ENCODE results near the gene CA5A. TPM values are rescaled to one million over a fixed set of nuclear protein-coding genes. Genes with fewer than 3 reads are reported as not detected.
"Not testable (repeated sequence)": the region's sequence is repeated elsewhere in the genome, so short reads cannot be mapped to it uniquely, and the experiment has no call there.

The CA5A gene
- total RNA-seq, 1 experiment from 2014 or later, result not detected

DNA sequence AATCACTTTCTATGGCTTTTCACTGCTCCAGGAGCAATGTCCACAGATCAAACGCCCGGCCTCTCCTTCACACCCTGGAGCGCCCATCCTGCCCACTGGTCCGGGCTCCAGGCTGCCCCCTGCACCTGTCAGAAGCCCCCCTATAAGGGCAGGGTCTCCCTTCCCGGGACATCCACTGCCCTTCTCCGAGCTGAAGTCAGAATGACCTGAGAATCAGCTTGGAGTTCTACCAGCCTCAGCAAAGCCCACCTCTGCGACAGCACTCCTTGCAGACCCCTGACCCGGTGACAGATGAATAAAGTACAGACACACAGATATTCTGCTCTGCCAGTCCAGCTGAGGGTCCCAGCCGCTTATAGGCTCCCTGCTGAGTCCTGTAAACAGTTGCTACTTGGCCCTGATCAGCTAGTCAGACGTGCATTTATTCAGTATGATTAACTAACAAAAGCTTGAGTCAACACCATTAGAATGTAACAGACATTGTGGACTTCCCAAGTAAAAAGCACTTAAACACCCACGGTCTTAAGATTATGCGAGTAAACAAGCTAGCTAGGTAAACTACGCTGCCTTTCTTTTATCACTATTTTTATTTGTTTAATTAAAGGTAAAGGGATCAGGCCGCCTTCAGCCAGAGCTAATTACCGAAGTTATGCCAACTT lies 71.9 kb downstream of the CA5A start:
- no peak for DNase-seq (ENCODE audit: low read depth, low spot score)
- Histone ChIP-seq H3K4me2 (ENCODE audit: low read length) (no peak overlapping the region), H3K4me1 (ENCODE audit: control insufficient read depth in 1 of 2, insufficient read depth in 2 of 2, low read length in 2 of 2) (peaks cover 28 to 60% of the 10 kb centered on the region in 2 experiments), H3K9me3 (ENCODE audit: control insufficient read depth in 1 of 2, insufficient read depth in 1 of 2, low read depth in 1 of 2, low read length in 2 of 2) (no peaks in the 10 kb centered on the region), H2AFZ (ENCODE audit: low read depth, low read length, poor library complexity, severe bottlenecking) (no peak overlapping the region), H3K27me3 (ENCODE audit: insufficient read depth, low read length) (no peaks in the 10 kb centered on the region), H3K79me2 (ENCODE audit: insufficient read depth, low read length) (peaks cover 97% of the 10 kb centered on the region), H4K20me1 (ENCODE audit: insufficient read depth) (peaks cover 33% of the 10 kb centered on the region; the same call in 1 of the 2 replicates), H3K27ac (ENCODE audit: low read depth, low read length) (peak overlapping the region; percentile 16; the same call in 1 of the 2 replicates), H3K9ac (ENCODE audit: low read length) (no peak overlapping the region), H3K4me3 (replicated peaks in 1 of 2; ENCODE audit: low read depth in 1 of 2, low read length in 2 of 2) (no peak overlapping the region), H3K9me2 (ENCODE audit: insufficient read depth) (no peaks in the 10 kb centered on the region), H3K36me3 (ENCODE audit: control insufficient read depth in 1 of 2, insufficient read depth in 2 of 2, low read length in 2 of 2) (peaks cover 0 to 28% of the 10 kb centered on the region in 2 experiments; a peak in 2 of 4 replicates)
- ChIA-PET RAD21 (ENCODE audit: low non-redundant PET in 1 of 2, low total read pairs in 2 of 2, uncharacterized antibody in 2 of 2, unreplicated experiment in 2 of 2) (no interaction called here), CTCF (interaction anchor here (2.0 kb wide), 1 partner anchor 85 kb away, joined by 4 read pairs; no protein-coding TSS in a partner anchor), POLR2A (interaction anchor here (1.1 to 3.2 kb wide), 3 partner anchors 8 to 76 kb away, joined by 3 to 12 read pairs (median 3); no protein-coding TSS in a partner anchor)
- TF ChIP-seq ELF1 (IDR thresholded peaks at IDR 0.05; ENCODE audit: borderline replicate concordance, low read depth), result no peak
- TF ChIP-seq POLR2AphosphoS5 (IDR thresholded peaks at IDR 0.05; ENCODE audit: low read depth, low read length), result no peak; the same call in none of the 2 replicates
- no peak for TF ChIP-seq SRF (IDR thresholded peaks at IDR 0.05; ENCODE audit: low read depth)
- TF ChIP-seq EZH2phosphoT487 (IDR thresholded peaks at IDR 0.05; ENCODE audit: borderline replicate concordance), result no peak
- TF ChIP-seq YY1 (IDR thresholded peaks at IDR 0.05; ENCODE audit: extremely low read depth, insufficient replicate concordance, low read depth, low read length), result no peak
- TF ChIP-seq, protein P1, sequence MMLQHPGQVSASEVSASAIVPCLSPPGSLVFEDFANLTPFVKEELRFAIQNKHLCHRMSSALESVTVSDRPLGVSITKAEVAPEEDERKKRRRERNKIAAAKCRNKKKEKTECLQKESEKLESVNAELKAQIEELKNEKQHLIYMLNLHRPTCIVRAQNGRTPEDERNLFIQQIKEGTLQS (IDR thresholded peaks at IDR 0.05), result no peak
- no peak for TF ChIP-seq RAD21 (IDR thresholded peaks at IDR 0.05; ENCODE audit: low read depth)
- TF ChIP-seq, protein P2, sequence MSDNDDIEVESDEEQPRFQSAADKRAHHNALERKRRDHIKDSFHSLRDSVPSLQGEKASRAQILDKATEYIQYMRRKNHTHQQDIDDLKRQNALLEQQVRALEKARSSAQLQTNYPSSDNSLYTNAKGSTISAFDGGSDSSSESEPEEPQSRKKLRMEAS (IDR thresholded peaks at IDR 0.05), result no peak
- no peak for TF ChIP-seq JUND (IDR thresholded peaks at IDR 0.05)
- no peak for TF ChIP-seq EGR1 (IDR thresholded peaks at IDR 0.05; ENCODE audit: low read depth)
- TF ChIP-seq FOSL1 (IDR thresholded peaks at IDR 0.05; ENCODE audit: low read depth), result no peak
- BruUV-seq (replicated peaks), result no TSS peak
- intact Hi-C loops (cut with micrococcal nuclease), result no loop called here
- no peak for ATAC-seq

DNA sequence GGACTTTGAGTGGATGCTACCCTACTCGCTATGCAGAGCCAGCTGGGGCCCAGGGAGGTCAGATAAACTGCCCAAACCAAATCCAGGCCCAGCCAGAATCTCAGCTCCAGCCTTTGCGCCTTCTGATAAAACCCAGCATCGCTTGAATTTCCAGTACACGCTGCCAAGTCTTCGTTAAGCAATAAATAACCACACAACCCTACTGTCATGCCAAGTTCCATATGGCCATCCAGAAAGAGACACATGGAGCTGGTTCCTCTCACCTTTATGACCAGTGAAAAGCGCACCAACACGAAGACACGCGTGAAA lies 73.0 kb downstream of the CA5A start:
- Histone ChIP-seq H3K27ac (ENCODE audit: low read depth, low read length) (peak overlapping the region; percentile 28; the same call in 1 of the 2 replicates), H3K4me1 (ENCODE audit: control insufficient read depth in 1 of 2, insufficient read depth in 2 of 2, low read length in 2 of 2) (peaks cover 28 to 59% of the 10 kb centered on the region in 2 experiments), H4K20me1 (ENCODE audit: insufficient read depth) (peaks cover 37% of the 10 kb centered on the region; the same call in 1 of the 2 replicates), H3K36me3 (ENCODE audit: control insufficient read depth in 1 of 2, insufficient read depth in 2 of 2, low read length in 2 of 2) (peaks cover 4 to 35% of the 10 kb centered on the region in 2 experiments; a peak in 2 of 4 replicates), H3K79me2 (ENCODE audit: insufficient read depth, low read length) (peaks cover 99% of the 10 kb centered on the region)
- ATAC-seq; H3K4me2 ChIP-seq (ENCODE audit: low read length); BruUV-seq (replicated peaks); DNase-seq (ENCODE audit: low read depth, low spot score); H3K4me3 ChIP-seq (replicated peaks in 1 of 2; ENCODE audit: low read depth in 1 of 2, low read length in 2 of 2); H3K9me2 ChIP-seq (ENCODE audit: insufficient read depth); RAD21 ChIA-PET (ENCODE audit: low non-redundant PET in 1 of 2, low total read pairs in 2 of 2, uncharacterized antibody in 2 of 2, unreplicated experiment in 2 of 2); H3K9me3 ChIP-seq (ENCODE audit: control insufficient read depth in 1 of 2, insufficient read depth in 1 of 2, low read depth in 1 of 2, low read length in 2 of 2); H3K27me3 ChIP-seq (ENCODE audit: insufficient read depth, low read length); H3K9ac ChIP-seq (ENCODE audit: low read length); intact Hi-C loops (cut with micrococcal nuclease); H2AFZ ChIP-seq (ENCODE audit: low read depth, low read length, poor library complexity, severe bottlenecking): not testable (repeated sequence)
- CTCF ChIA-PET, result interaction anchor here (2.0 to 2.1 kb wide), 2 partner anchors 13 to 84 kb away, joined by 4 to 5 read pairs; no protein-coding TSS in a partner anchor
- POLR2A ChIA-PET, result interaction anchor here (1.5 kb wide), 1 partner anchor 10 kb away, joined by 5 read pairs; no protein-coding TSS in a partner anchor

- RAD21 ChIA-PET (ENCODE audit: low non-redundant PET in 1 of 2, low total read pairs in 2 of 2, uncharacterized antibody in 2 of 2, unreplicated experiment in 2 of 2); H3K9me3 ChIP-seq (ENCODE audit: control insufficient read depth in 1 of 2, insufficient read depth in 1 of 2, low read depth in 1 of 2, low read length in 2 of 2); H3K9me2 ChIP-seq (ENCODE audit: insufficient read depth); H3K27me3 ChIP-seq (ENCODE audit: insufficient read depth, low read length); H3K4me3 ChIP-seq (replicated peaks in 1 of 2; ENCODE audit: low read depth in 1 of 2, low read length in 2 of 2); H3K9ac ChIP-seq (ENCODE audit: low read length); intact Hi-C loops (cut with micrococcal nuclease); DNase-seq (ENCODE audit: low read depth, low spot score); H2AFZ ChIP-seq (ENCODE audit: low read depth, low read length, poor library complexity, severe bottlenecking); BruUV-seq (replicated peaks); ATAC-seq; H3K4me2 ChIP-seq (ENCODE audit: low read length): not testable (repeated sequence)
- H3K36me3 ChIP-seq (ENCODE audit: control insufficient read depth in 1 of 2, insufficient read depth in 2 of 2, low read length in 2 of 2), result peaks cover 4 to 34% of the 10 kb centered on the region in 2 experiments; a peak in 2 of 4 replicates
- H3K4me1 ChIP-seq (ENCODE audit: control insufficient read depth in 1 of 2, insufficient read depth in 2 of 2, low read length in 2 of 2), result peaks cover 26 to 55% of the 10 kb centered on the region in 2 experiments
- ChIA-PET POLR2A (interaction anchor here (1.5 kb wide), 1 partner anchor 10 kb away, joined by 5 read pairs; no protein-coding TSS in a partner anchor), CTCF (interaction anchor here (2.1 kb wide), 1 partner anchor 13 kb away, joined by 5 read pairs; no protein-coding TSS in a partner anchor)
- H3K79me2 ChIP-seq (ENCODE audit: insufficient read depth, low read length), result peaks cover 99% of the 10 kb centered on the region
- peaks cover 39% of the 10 kb centered on the region; the same call in 1 of the 2 replicates for H4K20me1 ChIP-seq (ENCODE audit: insufficient read depth)
- H3K27ac ChIP-seq (ENCODE audit: low read depth, low read length), result peak overlapping the region; percentile 28; the same call in 1 of the 2 replicates
Measured at GRCh38 chr16:87862597-87863326, 73.6 kb downstream of the CA5A start.
